ENCODE measurements around the gene GPR160. TPM values are rescaled to one million over a fixed set of nuclear protein-coding genes. Genes with fewer than 3 reads are reported as not detected.
"Not testable (repeated sequence)": the region's sequence is repeated elsewhere in the genome, so short reads cannot be mapped to it uniquely, and the experiment has no call there.

GPR160 gene, protein sequence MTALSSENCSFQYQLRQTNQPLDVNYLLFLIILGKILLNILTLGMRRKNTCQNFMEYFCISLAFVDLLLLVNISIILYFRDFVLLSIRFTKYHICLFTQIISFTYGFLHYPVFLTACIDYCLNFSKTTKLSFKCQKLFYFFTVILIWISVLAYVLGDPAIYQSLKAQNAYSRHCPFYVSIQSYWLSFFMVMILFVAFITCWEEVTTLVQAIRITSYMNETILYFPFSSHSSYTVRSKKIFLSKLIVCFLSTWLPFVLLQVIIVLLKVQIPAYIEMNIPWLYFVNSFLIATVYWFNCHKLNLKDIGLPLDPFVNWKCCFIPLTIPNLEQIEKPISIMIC
- 0.24 and 0.29 TPM in 2 replicates for total RNA-seq (2014; rRNA removed; shearing (Covaris generic))

DNA sequence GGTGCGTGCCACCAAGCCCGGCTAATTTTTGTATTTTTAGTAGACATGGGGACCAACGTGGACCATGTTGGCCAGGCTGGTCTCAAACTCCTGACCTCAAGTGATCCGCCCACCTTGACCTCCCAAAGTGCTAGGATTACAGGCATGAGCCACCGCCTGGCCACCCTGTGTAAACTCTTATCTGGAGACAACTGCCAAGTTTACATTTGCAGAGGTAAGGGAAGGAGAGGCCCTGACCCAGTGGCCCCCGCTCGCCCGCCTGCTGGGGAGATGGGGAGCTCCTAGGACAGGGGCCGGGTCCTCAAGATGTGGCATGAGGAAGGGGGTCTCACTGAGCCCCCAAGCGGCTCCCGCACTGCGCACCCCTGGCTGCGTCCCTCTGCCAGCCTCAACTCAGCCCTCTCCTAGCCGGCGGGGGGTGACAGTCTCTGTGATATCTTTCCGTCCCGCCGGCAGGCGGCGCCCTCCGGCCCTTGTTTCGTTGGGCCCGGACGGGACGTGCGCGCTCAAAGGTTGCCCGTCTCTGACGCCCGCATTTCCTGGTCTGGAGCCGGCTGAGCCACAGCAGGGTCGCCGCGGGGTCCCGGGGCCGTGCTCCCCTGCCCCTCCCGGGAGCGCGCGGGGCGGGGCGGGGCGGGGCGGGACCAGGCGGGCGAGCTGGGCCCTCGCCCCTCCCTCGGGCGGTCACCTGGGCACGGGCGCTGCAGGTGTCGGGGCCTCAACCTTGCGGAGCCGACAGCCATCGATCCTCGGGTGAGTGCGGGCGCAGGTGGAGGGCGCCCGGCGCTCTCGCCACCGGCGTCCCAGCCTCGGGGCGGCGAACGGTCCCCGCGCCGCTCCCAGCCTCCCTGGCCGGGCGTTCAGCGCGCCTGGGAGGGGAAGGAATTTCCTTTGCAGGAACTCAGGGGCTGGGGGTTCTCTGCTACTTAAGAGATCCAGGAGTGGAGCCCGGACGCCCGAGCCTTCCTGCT lies at the start of gene GPR160:
GPR160 (plus strand) TSS at position 533 of the 971 bp plus-strand sequence. CDS start 45,978 bp downstream, outside the sequence.
- peak; percentile 31 for DNase-seq (ENCODE audit: low read depth)

DNA sequence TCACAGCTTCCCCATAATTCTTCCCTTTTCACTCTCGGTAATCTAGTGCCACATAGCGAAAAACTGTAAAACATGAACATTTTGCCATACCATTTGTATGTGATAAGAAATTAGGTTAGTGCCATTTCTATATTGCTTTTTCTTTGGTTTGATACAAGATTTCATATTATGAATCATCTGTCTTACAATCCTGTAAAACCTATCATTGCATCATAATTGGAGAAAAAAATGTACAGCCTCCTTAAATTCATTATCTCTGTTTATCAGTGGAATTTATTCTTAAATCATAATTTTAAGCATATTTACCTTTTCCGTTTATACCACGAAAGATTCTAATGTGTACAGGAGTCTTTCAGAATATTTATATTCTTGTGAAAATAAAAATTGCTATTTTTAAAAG lies 47.4 kb upstream of the GPR160 start:
- no peak for DNase-seq (ENCODE audit: low read depth)

DNA sequence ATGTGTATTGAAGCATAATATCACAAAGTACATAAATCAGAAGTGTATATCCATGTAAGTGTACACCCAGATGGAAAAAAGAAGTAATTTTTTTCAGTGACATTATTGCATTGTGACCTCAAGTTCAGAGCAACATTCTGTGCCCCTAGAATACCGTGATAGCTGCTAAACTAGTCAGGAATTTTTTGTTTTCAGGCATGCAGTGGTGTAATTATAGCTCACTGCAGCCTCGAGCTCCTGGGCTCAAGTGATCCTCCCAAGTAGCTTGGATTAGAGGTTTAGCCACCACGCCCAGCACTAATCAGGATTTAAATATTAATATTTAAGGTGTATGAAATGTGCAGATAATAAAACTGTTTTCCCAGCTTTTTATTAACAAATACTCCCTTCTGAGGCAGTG lies 45.6 kb upstream of the GPR160 start:
- no peak for DNase-seq (ENCODE audit: low read depth)

DNA sequence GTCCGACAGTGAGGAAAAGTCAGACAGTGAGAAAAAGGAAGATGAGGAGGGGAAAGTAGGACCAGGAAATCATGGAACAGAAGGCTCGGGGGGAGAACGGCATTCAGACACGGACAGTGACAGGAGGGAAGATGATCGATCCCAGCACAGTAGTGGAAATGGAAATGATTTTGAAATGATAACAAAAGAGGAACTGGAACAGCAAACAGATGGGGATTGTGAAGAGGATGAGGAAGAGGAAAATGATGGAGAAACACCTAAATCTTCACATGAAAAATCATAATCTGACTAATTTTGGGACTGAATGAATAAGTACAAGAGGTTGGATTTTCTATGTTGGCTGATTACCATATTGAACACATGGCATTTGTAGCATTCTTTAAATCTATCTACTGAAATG lies 45.0 kb upstream of the GPR160 start:
- no peak for DNase-seq (ENCODE audit: low read depth)

DNA sequence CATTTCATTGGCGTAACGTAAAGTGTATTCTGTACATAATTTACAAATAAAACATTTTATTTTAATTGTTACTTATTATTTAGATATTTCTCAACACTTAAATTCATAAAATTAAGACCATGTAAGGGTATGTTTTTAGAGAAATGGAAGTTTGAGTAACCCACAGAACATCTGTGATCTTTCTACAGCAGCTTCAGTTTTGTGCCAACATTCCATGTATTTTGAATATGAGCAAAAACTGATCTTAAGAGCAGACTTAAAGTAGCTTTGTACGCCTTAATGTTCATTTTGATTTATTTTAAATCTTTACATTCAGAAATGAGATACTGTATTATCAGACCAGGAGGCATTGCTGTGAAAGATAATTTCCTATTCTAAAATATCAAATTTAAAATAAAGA lies 44.0 kb upstream of the GPR160 start:
- no peak for DNase-seq (ENCODE audit: low read depth)

DNA sequence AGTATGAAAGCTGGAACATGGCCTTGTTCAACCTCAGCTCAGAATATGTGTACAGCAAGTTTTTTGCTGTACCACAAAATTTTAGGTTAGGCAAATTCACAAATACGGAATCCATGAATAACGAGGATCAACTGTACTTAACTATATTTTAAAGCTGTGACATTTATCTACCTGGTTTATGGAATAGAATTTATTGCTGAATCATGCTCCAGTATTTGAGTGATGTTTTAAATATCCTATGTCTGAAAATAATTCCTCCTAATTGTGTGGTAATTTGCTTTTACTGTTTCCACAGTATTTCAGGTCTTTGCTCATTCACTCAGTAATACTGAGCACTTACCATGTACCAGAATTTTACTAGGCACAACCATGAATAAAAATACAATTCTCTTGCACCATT lies 41.7 kb upstream of the GPR160 start:
- no peak for DNase-seq (ENCODE audit: low read depth)

DNA sequence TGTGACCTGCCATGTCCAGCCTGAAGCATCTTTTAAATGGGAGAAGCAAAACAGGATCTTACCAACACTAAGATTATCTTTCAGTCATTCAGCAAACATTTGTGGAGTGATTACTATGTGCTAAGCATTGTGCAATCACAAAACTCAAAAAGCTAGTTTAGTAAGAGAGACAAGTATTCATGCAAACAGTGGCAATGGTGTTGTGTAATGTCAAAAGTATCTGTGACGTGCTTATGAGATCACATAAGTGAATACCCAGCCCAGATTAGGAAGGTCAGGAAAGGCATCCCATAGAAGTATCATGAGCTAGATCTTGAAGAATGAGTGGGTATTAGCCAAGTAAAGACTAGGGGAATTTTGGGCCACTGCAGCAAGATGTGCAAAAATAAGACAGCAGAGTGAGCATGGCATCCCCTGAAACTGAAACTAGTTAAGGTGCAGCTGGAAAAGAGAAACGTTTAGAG lies 39.1 kb upstream of the GPR160 start:
- DNase-seq (ENCODE audit: low read depth) = peak; percentile 3

DNA sequence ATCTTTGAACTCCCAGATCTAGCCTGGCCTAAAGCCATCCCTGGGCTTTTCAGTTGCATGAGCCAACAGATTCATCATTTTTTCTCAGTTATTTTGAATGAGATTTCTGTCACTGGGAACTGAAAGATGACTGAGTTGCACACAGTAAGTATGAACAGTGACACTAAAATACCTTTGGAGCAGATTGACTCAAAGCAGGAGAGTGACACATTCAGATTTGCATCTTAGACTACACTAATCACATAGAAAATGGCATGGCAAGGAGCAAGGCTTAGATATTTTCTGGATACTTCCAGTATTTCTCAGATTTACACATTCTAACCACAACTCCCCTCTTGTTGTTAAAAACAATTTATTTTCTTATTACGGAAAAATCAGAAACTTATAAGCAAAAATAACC lies 38.4 kb upstream of the GPR160 start:
- DNase-seq (ENCODE audit: low read depth) = no peak

DNA sequence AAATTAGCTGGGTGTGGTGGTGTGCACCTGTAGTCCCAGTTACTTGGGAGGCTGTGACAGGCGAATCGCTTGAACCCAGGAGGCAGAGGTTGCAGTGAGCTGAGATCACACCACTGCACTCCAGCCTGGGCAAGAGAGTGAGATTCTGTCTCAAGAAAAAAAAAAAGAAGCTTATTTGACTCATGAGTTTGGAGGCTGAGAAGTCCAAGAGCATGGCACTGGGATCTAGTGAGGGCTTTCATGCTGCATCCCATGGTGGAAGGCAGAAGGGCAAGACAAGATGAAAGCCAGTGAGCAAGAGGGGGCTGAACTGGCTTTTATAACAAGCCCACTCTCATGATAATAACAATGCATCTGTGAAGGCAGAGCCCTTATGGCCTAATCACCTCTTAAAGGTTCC lies 37.7 kb upstream of the GPR160 start:
- no peak for DNase-seq (ENCODE audit: low read depth)

DNA sequence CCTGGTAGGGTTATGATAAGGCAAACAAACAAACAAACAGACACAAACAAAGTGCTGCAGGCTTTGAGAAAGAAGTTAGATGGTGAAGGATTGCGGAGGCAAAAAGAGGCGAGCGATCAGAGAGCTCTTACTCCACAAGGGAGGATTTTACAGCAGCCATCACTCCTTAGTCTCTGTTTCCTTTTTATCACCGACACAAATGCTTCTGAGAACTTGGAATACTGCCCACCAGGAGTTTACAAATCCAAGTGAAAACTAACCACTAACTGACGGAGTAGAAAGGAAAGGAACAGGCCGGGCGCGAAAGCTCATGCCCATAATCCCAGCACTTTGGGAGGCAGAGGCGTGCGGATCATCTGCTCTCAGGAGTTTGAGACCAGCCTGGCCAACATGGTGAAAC lies 35.6 kb upstream of the GPR160 start:
- DNase-seq (ENCODE audit: low read depth) = no peak

DNA sequence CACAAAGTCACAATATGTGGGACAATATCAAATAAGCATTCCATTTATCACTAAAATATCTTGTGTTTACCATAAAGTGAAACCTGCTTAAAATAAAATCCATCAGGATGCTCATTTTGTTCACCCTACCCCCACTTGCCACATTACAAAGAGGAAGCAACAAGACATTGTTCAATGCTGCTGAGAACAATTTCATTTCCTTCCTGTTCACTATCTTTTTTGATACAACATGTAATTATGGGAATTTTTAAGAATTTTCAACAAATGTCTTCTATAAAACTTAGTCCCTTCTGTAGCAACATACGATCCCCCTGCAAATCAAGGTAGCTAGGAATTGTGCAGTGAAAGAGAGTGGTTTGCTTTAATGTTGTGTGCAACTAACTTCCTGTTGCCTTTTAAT lies 34.9 kb upstream of the GPR160 start:
- no peak for DNase-seq (ENCODE audit: low read depth)

DNA sequence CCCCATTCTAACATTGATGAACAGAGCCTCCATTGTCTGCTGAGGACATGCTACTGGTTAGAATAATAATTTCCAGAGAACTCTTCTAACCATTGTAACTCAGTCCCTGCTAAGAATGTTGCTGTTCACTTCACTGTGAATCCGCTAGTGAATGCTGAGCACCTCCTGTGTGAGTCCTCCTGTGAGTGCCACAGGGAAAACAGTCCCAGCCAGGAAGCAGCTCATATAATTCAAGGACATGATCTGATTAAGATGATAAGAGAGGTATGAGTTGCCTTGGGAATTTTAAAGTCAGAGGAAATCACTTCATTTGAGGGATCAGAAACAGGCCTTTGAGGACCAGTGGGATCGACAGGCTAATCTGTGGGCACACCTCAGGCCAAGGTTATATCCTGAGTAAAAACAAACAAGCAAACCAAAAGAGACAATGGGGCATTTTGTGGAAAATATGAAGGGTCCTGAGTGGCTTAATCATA lies 33.9 kb upstream of the GPR160 start:
- DNase-seq (ENCODE audit: low read depth) = peak; percentile 3

DNA sequence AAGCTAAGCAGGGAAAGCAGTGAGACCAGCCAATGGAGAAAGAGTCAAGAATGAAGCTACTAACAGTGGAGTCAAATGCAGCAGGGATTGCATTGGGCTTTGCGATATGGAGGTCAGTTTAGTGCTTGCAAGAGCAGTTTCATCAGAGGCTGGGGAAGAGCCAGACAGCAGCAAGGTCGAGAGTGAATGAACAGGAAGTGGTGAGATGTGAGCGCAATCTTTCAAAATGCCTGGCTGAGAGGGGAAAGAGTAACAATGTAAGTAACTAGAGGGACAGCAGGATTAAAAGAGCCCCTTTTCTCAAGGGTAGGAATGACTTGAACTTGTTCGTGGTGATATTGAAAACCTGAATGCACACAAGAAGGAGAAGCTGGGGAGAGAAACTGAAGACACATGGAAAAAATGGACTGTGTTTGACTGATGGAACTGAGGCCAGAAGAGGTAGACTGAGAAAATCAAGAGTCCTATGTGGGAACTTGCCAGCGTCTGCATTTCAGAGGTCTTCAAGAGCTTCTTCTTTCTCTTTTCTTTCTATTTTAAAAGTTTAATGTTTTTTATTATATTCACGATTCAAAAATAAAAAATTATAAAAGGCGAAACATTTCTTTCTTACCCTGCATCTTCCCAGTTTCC lies 30.6 kb upstream of the GPR160 start:
- DNase-seq (ENCODE audit: low read depth) = peak; percentile 15

DNA sequence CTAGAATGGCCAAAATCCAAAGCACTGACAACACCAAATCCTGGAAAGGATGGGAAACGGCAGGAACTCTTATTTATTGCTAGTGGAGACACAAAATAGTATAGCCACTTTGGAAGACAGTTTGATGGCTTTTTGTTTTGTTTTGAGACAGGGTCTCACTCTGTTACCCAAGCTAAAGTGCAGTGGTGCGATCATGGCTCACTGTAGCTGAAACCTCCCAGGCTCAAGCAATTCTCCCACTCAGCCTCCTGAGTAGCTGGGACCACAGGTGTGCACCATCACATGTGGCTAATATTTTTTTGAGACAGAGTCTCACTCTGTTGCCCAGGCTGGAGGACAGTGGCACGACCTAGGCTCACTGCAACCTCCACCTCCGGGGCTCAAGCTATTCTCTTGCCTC lies 27.3 kb upstream of the GPR160 start:
- no peak for DNase-seq (ENCODE audit: low read depth)

DNA sequence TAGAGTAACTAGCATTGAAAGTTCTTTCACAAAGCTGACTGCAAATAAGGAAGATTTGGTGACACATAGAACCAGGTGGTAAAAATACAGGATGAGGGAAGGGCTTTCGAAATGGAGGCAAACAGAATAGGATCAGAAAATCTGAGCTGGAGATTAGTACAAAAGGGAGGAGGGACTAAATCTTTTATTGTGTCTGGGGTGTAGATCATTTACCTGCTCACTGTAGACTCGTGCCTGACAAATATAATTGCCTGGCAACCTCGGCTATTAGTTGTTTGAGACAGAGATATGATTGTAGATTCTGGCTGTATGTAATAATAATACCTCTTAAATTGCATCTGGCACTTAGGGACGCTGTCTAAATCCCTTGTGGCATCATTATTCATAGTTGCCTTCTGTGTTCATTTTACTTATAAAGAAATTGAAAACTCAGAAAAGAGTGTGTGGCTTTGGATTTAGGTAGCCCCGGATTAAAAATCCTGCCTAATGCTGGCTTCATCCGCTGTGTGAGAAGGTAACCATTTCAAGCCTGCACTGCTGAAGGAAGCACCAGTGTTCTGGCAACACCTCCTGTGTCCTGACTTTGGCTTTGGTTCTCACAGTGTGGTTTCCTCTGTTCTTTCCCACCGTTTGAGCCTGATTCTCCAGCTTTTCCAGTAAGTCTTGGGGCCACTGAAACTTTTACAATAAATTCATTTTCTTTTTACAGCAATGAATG lies 25.0 kb upstream of the GPR160 start:
- DNase-seq (ENCODE audit: low read depth) = no peak

DNA sequence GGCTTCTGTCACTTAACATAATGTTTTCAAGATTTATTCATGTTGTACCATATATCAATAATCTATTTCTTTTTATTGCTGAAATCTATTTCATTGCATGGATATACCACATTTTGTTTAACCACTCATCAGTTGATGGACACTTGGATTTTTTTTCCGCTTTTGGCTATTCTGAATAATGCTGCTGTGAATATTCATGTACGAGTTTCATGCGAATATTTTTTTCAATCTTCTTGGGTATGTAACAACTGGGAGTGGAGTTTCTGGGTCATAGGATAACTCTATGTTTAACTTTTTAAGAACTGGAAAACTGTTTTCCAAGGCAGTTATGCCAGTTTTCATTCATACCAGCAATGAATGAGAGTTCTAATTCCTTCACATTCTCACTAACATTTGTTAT lies 21.7 kb upstream of the GPR160 start:
- DNase-seq (ENCODE audit: low read depth) = no peak

DNA sequence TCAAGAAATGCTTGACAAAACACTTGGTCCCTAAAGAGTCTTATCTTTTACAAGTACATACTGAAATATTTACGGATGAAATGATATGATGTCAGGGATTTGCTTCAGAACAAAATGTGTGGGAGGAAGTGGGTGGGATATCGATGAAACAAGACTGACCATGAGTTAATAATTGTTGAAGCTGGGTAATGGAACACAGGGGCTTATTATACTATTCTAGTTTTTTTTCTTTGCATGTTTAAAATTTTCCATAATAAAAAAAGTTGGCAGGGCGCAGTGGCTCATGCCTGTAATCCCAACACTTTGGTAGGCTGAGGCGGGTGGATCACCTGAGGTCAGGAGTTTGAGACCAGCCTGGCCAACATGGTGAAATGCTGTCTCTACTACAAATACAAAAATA lies 18.5 kb upstream of the GPR160 start:
- not testable (repeated sequence) for DNase-seq (ENCODE audit: low read depth)

DNA sequence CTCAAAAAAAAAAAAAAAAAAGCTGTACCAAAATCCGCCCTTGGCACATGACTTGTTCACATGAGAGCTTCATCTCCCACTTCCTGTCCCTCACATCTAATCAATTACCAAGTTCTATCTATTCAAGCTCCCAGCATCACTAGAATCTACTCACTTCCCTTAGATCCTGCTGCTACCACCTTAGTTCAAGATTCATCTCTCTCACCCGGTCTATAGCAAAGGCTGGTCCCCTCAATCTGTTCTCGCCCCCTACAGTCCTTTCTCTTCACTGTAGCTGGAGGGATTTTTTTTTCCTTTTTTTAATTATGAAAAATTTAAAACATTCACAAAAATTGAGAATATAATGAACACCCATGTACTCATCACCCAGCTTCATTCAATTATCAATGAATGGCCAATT lies 16.7 kb upstream of the GPR160 start:
- no peak for DNase-seq (ENCODE audit: low read depth)

DNA sequence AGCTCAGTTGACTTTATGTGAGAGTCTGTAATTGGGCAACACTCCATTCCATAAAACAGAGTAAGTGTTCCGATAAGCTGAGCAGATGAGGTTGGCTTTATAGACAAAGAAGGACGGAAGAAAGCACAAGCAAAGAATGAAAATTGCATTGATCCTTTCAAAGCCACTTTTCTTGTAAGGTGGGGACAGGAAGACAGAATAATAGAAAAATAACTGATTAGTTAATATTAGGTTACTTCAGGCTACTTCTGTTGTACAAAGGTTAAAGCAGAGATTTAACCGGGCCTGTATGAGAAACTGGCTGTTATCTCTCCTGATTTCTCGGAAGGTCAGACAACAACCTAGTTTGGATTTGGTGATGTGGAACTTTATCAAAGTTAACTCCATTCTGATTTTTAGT lies 15.5 kb upstream of the GPR160 start:
- DNase-seq (ENCODE audit: low read depth) = no peak

DNA sequence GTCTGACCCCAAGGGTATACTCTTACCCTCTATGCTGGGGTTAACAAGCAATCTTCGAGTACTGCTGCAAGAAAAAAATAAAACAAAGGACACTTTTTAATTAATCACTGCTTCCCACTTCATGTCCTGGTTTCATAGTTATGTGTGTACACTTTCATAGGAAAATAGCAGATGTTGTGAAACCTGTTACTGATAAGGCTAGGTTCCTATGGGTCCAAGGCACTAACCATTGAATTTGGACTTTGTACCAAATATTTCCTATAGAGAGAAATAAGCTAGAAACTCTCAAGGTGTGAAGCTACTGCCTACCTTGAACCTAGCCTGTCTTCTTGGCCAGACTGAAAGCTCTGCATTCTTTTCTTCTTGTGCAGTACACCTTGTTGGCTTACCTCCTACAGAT lies 14.6 kb upstream of the GPR160 start:
- DNase-seq (ENCODE audit: low read depth) = no peak

DNA sequence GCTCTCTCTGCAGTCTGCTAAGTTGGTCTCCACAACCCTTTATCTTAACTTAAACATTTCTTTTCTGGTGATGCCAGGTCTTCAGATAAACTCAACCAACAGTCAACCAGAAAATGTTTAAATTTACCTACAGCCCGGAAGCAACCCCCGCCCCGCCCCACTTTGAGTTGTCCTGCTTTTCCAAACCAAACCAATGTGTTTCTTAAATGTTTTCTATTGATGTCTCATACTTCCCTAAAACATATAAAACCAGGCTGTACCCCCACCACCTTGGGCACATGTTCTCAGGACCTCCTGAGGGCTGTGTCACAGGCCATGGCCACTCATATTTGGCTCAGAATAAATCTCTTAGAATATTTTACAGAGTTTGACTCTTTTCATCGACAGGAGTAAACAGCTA lies 13.2 kb upstream of the GPR160 start:
- DNase-seq (ENCODE audit: low read depth) = no peak

Measured in RPMI7951 (cell line).